Sigmoid colon (tissue), 7 donors: ENCODE measurements around the gene MMD. TPM values are rescaled to one million over a fixed set of nuclear protein-coding genes. Genes with fewer than 3 reads are reported as not detected.
A peak's percentile ranks its signal among the peaks of the same experiment; 100 is the strongest.

Source experiments
- DNase-seq: peaks from one replicate; pipeline ENCODE4 v3.0.0-alpha.2; 2019
- H3K27ac ChIP-seq, 4 donors: fragments of 200-600 bp; sonication (generic); one replicate each; pipeline ENCODE4 v1.5.1; 2016 to 2019; ENCODE audit warnings: mild to moderate bottlenecking in 1 of 4
- H3K27me3 ChIP-seq, 3 donors: fragments of 200-600 bp; sonication (generic); one replicate each; pipeline ENCODE4 v1.5.1; 2019; ENCODE audit warnings: mild to moderate bottlenecking in 1 of 3
- H3K36me3 ChIP-seq, 4 donors: fragments of 200-600 bp; sonication (generic); one replicate each; pipeline ENCODE4 v1.5.1; 2016 to 2019
- H3K4me1 ChIP-seq, 4 donors: fragments of 200-600 bp; sonication (generic); one replicate each; pipeline ENCODE4 v1.5.1; 2017 to 2019
- H3K4me3 ChIP-seq, 4 donors: fragments of 200-600 bp; sonication (generic); one replicate each; pipeline ENCODE4 v1.5.1; 2017 to 2019; ENCODE audit warnings: mild to moderate bottlenecking in 2 of 4, moderate library complexity in 1 of 4
- H3K9me3 ChIP-seq, 4 donors: fragments of 200-600 bp in 3 of 4; sonication (generic) in 3 of 4; one replicate each; pipeline versions ENCODE4 v1.5.1 to v1.6.1; 2013 to 2019
- EP300 ChIP-seq, 4 donors: sonication (generic); formaldehyde crosslinking; IDR thresholded peaks; one replicate each; pipeline ENCODE4 v1.6.1; 2017; ENCODE audit warnings: antibody characterized with exemption in 4 of 4
- POLR2A ChIP-seq, 2 donors: fragments of 450-650 bp; IDR thresholded peaks; one replicate each; pipeline ENCODE4 v1.6.1; 2016; ENCODE audit warnings: antibody characterized with exemption in 2 of 2, mild to moderate bottlenecking in 2 of 2, moderate library complexity in 2 of 2
- POLR2AphosphoS5 ChIP-seq, 4 donors: sonication (generic); formaldehyde crosslinking; IDR thresholded peaks; one replicate each; pipeline ENCODE4 v1.6.1; 2017; ENCODE audit warnings: antibody characterized with exemption in 4 of 4
- WGBS, 2 donors: extraction: QIAGEN DNeasy Blood & Tissue Kit; methylation state at CpG; one replicate each; pipeline ENCODE4 v1.1.7; 2013; 5-methylcytosine and 5-hydroxymethylcytosine counted together
- intact Hi-C: fragments of 100-400 bp; cut with DNase I; formaldehyde crosslinking; loops from one replicate; pipeline ENCODE4 v1.15.1; 2023
- polyA plus RNA-seq, 3 donors: library from polyadenylated mRNA; stranded (reverse); fragments of 200-250 nt; gene quantifications; one replicate each; pipeline ENCODE4 v1.2.3, GENCODE V29; 2013
- total RNA-seq, 4 donors: library from RNA; depleted of rRNA; stranded (reverse); fragments of >200 nt; gene quantifications; one replicate each; pipeline ENCODE4 v1.1.0, GENCODE V29; 2016
- TF ChIP-seq, protein P1 (sequence below), 4 experiments: fragments of 450-650 bp in 3 of 4; fragments of 200-600 bp in 1 of 4; IDR thresholded peaks; one replicate each; pipeline ENCODE4 v1.5.1; 2016 to 2019; ENCODE audit warnings: antibody characterized with exemption in 4 of 4, mild to moderate bottlenecking in 3 of 4, moderate library complexity in 2 of 4
- donor health status: healthy with polysubstance abuse.
- donor health status: Bipolar disorder and iron deficiency.
- donor health status: healthy.

MMD gene
- total and polyA plus RNA-seq, 7 donors = 12.0 to 51.3 (median 26.9) TPM

DNA sequence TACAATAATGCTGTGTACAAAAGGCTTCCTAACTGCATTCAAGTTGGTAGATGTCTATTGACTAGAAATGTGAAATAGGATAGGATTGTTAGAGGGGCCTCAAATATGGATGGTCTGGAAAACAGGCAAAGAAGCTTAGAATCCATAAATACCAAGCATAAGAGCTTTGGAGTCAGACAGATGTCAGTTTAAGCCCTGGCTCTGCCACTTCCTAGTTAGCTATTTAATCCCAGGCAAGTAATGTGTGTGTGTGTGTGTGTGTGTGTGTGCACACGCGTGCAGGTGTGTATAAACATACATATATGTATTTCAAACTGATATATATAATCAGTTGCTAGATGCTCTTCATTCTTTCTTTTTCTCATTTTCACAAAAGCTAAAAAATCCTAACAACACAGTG, 66.7 kb downstream of the MMD start:
- intact Hi-C loops = loop anchor here (5.0 to 10.0 kb wide), 3 partner anchors 62 to 370 kb away; partner anchors contain the start of gene TMEM100
- no peak for DNase-seq
- Histone ChIP-seq H3K9me3 (no peaks in the 10 kb centered on the region), H3K27me3 (no peaks in the 10 kb centered on the region), H3K4me1 (peaks cover 0 to 5% (median 0%) of the 10 kb centered on the region in 4 donors), H3K27ac (no peak overlapping the region), H3K4me3 (no peak overlapping the region), H3K36me3 (no peaks in the 10 kb centered on the region)
- TF ChIP-seq POLR2AphosphoS5 (IDR thresholded peaks at IDR 0.05) = no peak
- no peak for TF ChIP-seq POLR2A (IDR thresholded peaks at IDR 0.05)
- 94 to 95% methylated on average over 2 of the region's 2 CpGs for WGBS, 2 donors

DNA sequence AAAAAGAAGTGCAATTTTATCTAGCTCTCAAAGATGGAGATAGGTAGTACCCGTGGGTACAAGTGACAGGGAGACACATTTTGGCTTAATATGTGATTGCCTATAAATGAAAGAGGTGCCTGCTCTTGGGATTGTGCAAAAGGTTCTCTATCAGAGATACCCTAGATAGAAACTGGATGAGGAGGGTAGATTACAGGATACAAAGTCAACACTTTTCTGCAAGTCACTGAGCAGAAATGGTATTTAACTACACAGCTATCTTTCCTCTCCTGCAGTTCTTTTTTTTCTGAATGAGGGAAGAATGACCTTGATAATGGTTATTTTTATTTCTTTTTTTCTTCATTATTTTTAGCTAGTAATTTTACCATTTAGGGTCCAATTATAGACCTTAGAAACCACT, 67.6 kb downstream of the MMD start:
- Histone ChIP-seq H3K4me3 (no peak overlapping the region), H3K4me1 (peaks cover 0 to 9% (median 0%) of the 10 kb centered on the region in 4 donors), H3K27ac (no peak overlapping the region), H3K27me3 (no peaks in the 10 kb centered on the region), H3K36me3 (no peaks in the 10 kb centered on the region), H3K9me3 (no peaks in the 10 kb centered on the region)
- 83 to 87% methylated on average over 1 of the region's 1 CpG for WGBS, 2 donors
- no peak for TF ChIP-seq POLR2AphosphoS5 (IDR thresholded peaks at IDR 0.05)
- TF ChIP-seq POLR2A (IDR thresholded peaks at IDR 0.05) = no peak
- TF ChIP-seq, protein P1, sequence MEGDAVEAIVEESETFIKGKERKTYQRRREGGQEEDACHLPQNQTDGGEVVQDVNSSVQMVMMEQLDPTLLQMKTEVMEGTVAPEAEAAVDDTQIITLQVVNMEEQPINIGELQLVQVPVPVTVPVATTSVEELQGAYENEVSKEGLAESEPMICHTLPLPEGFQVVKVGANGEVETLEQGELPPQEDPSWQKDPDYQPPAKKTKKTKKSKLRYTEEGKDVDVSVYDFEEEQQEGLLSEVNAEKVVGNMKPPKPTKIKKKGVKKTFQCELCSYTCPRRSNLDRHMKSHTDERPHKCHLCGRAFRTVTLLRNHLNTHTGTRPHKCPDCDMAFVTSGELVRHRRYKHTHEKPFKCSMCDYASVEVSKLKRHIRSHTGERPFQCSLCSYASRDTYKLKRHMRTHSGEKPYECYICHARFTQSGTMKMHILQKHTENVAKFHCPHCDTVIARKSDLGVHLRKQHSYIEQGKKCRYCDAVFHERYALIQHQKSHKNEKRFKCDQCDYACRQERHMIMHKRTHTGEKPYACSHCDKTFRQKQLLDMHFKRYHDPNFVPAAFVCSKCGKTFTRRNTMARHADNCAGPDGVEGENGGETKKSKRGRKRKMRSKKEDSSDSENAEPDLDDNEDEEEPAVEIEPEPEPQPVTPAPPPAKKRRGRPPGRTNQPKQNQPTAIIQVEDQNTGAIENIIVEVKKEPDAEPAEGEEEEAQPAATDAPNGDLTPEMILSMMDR (IDR thresholded peaks at IDR 0.05) = no peak
- intact Hi-C loops = loop anchor here (5.0 to 10.0 kb wide), 3 partner anchors 63 to 371 kb away; partner anchors contain the start of gene TMEM100
- DNase-seq = no peak

DNA sequence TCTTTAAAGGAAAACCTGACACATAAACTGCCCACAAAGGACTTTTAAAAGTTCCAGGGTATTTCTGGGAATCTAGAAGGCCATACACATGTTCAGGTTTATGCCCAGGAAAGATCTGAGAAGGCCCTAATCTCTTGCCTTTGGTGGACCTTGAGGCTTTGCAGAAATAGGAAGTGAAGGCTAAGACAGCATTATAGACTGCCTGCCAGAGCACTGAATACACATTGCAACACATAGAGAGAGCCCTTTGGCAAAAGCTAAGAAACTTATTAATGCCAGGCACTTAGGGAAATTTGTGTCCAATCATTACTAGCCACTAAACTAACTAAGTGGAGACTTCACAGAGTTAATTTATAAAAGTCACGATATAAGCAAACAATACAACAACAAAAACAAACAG, 70.4 kb downstream of the MMD start:
- H3K27ac ChIP-seq = peak overlapping the region in 3 of 4 donors; percentile 28 to 72 (median 42)
- peaks cover 0 to 17% (median 0%) of the 10 kb centered on the region in 4 donors for H3K4me1 ChIP-seq
- no peak for DNase-seq
- no peaks in the 10 kb centered on the region for H3K9me3 ChIP-seq
- no peak overlapping the region for H3K4me3 ChIP-seq
- H3K27me3 ChIP-seq = no peaks in the 10 kb centered on the region
- TF ChIP-seq, protein P1 (IDR thresholded peaks at IDR 0.05) = no peak
- TF ChIP-seq POLR2AphosphoS5 (IDR thresholded peaks at IDR 0.05) = peak in 3 of 4 donors; percentile 47 to 78 (median 66)
- peak in 1 of 4 donors; percentile 34 for TF ChIP-seq EP300 (IDR thresholded peaks at IDR 0.05)
- no peaks in the 10 kb centered on the region for H3K36me3 ChIP-seq
- 86 to 99% methylated on average over 1 of the region's 1 CpG for WGBS, 2 donors
- intact Hi-C loops = loop anchor here (1.0 to 10.0 kb wide), 4 partner anchors 66 to 374 kb away; partner anchors contain the start of gene TMEM100

DNA sequence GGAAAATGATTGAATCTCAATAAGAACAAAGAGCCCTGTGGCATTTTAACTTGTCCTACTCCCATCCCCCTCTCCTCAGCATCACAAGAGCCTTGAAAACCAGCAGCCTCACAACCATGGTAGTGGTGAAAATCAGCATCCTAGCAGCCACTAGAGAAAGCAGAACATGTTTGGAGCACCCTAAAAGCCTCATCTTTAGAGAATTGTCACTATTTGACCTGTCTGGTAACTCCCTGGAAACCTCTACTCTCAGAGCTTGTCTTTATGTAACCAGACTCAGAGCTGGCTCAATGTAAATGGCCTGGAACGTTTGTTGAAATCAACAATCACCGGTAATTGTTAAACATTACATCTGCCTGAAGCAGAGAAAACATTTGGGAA, 70.8 kb downstream of the MMD start:
- DNase-seq = no peak
- WGBS, 2 donors = 56 to 57% methylated on average over 2 of the region's 2 CpGs
- H3K4me3 ChIP-seq = no peak overlapping the region
- H3K27me3 ChIP-seq = no peaks in the 10 kb centered on the region
- intact Hi-C loops = loop anchor here (1.0 to 10.0 kb wide), 4 partner anchors 66 to 374 kb away; partner anchors contain the start of gene TMEM100
- TF ChIP-seq POLR2AphosphoS5 (IDR thresholded peaks at IDR 0.05) (no peak), POLR2A (IDR thresholded peaks at IDR 0.05) (no peak), EP300 (IDR thresholded peaks at IDR 0.05) (no peak)
- TF ChIP-seq, protein P1 (IDR thresholded peaks at IDR 0.05) = no peak
- H3K4me1 ChIP-seq = peaks cover 0 to 17% (median 0%) of the 10 kb centered on the region in 4 donors
- no peaks in the 10 kb centered on the region for H3K9me3 ChIP-seq
- H3K36me3 ChIP-seq = no peaks in the 10 kb centered on the region
- H3K27ac ChIP-seq = peak overlapping the region in 3 of 4 donors; percentile 28 to 72 (median 42)

DNA sequence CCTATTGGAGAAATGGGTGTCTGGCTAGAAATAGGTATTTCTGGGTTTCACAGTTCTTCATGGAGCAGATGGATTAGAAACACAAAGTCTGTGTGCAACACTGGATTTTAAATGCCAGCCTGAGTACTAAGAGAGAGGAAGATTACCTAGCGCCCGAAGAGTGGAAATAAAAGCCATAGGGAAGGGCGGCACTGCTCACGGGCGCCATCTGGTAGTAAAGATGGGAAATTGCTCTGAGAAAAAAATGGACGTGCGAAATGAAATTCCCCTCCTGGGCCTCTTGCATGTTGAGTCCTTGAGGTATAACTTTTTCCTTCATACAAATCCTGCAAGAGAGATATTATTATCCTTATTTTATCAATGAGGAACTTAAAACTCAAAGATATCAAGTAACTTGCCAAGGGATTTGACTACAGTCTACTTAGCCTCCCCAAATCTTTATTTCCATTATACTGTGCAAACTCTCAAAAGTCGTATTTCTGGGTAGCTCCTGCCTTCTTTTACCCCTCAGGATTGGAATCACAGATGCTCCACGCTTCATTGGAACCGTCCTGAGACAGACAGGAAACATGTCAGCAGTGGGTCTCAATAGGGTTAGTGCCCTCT, 72.8 kb downstream of the MMD start:
- Histone ChIP-seq H3K27ac (no peak overlapping the region), H3K4me3 (no peak overlapping the region), H3K9me3 (no peaks in the 10 kb centered on the region), H3K27me3 (no peaks in the 10 kb centered on the region), H3K4me1 (peaks cover 0 to 17% (median 0%) of the 10 kb centered on the region in 4 donors), H3K36me3 (no peaks in the 10 kb centered on the region)
- no peak for TF ChIP-seq POLR2A (IDR thresholded peaks at IDR 0.05)
- TF ChIP-seq, protein P1 (IDR thresholded peaks at IDR 0.05) = peak; percentile 64 to 84 (median 76)
- TF ChIP-seq POLR2AphosphoS5 (IDR thresholded peaks at IDR 0.05) = no peak
- no peak for TF ChIP-seq EP300 (IDR thresholded peaks at IDR 0.05)
- DNase-seq = peak; percentile 72
- intact Hi-C loops = loop anchor here (1.0 to 5.0 kb wide), 4 partner anchors 57 to 355 kb away; no protein-coding TSS in a partner anchor
- WGBS, 2 donors = 18 to 22% methylated on average over 10 of the region's 10 CpGs
